HepG2 (cell line): Measurements from ENCODE around the gene VPREB3. TPM values are rescaled to one million over a fixed set of nuclear protein-coding genes. Genes with fewer than 3 reads are reported as not detected.
A peak's percentile ranks its signal among the peaks of the same experiment; 100 is the strongest.

ENCODE experiments used
- ARID2 ChIP-seq: sonication (generic); formaldehyde crosslinking; IDR thresholded peaks from 2 replicates; pipeline ENCODE4 v1.8.1; 2022; ENCODE audit warnings: mild to moderate bottlenecking, missing genetic modification reagents, borderline replicate concordance
- ARID5B ChIP-seq: IDR thresholded peaks from 2 replicates; pipeline ENCODE4 v1.4.0; 2020; ENCODE audit warnings: mild to moderate bottlenecking, missing genetic modification reagents
- ARNTL ChIP-seq: sonication (generic); formaldehyde crosslinking; IDR thresholded peaks from 2 replicates; pipeline ENCODE4 v1.4.0; 2020; ENCODE audit warnings: mild to moderate bottlenecking, missing genetic modification reagents
- CBFB ChIP-seq: sonication (generic); formaldehyde crosslinking; IDR thresholded peaks from 2 replicates; pipeline ENCODE4 v1.4.0; 2020; ENCODE audit warnings: missing genetic modification reagents
- ETS1 ChIP-seq: sonication (generic); formaldehyde crosslinking; IDR thresholded peaks from 2 replicates; pipeline ENCODE4 v1.4.0; 2020; ENCODE audit warnings: missing genetic modification reagents
- KLF16 ChIP-seq, 2 experiments: sonication (generic) in 1 of 2; formaldehyde crosslinking in 1 of 2; IDR thresholded peaks; 2 replicates each; pipeline versions ENCODE4 v1.6.1 to v1.8.0; 2016 to 2023; ENCODE audit warnings: missing genetic modification reagents in 2 of 2, missing compliant biosample characterization in 1 of 2
- KMT2A ChIP-seq: sonication (generic); formaldehyde crosslinking; IDR thresholded peaks from 2 replicates; pipeline ENCODE4 v1.4.0; 2020; ENCODE audit warnings: missing genetic modification reagents
- LRRFIP1 ChIP-seq: sonication (generic); formaldehyde crosslinking; conservative IDR thresholded peaks from 2 replicates; pipeline ENCODE4 v1.4.0; 2020; ENCODE audit warnings: missing genetic modification reagents
- MED1 ChIP-seq: sonication (generic); formaldehyde crosslinking; IDR thresholded peaks from 2 replicates; pipeline ENCODE4 v1.4.0; 2020; ENCODE audit warnings: missing genetic modification reagents
- MIER3 ChIP-seq: IDR thresholded peaks from 2 replicates; pipeline ENCODE4 v1.6.1; 2016; ENCODE audit warnings: missing compliant biosample characterization, borderline replicate concordance
- PREB ChIP-seq: sonication (generic); formaldehyde crosslinking; IDR thresholded peaks from 2 replicates; pipeline ENCODE4 v1.4.0; 2020; ENCODE audit warnings: missing genetic modification reagents
- RBAK ChIP-seq: sonication (generic); formaldehyde crosslinking; IDR thresholded peaks from 2 replicates; pipeline ENCODE4 v1.5.1; 2020; ENCODE audit warnings: mild to moderate bottlenecking, missing genetic modification reagents
- SNRNP70 ChIP-seq: fragments of 200-400 bp; formaldehyde crosslinking; IDR thresholded peaks from 2 replicates; pipeline ENCODE4 v1.6.1; 2017; ENCODE audit warnings: mild to moderate bottlenecking, low read depth, low read length, moderate library complexity
- ZBTB44 ChIP-seq: sonication (generic); formaldehyde crosslinking; IDR thresholded peaks from 2 replicates; pipeline ENCODE4 v1.4.0; 2020; ENCODE audit warnings: missing genetic modification reagents
- ZNF121 ChIP-seq: sonication (generic); formaldehyde crosslinking; IDR thresholded peaks from 2 replicates; pipeline ENCODE4 v1.5.0; 2020; ENCODE audit warnings: mild to moderate bottlenecking, missing genetic modification reagents
- ZNF253 ChIP-seq: sonication (generic); formaldehyde crosslinking; IDR thresholded peaks from 2 replicates; pipeline ENCODE4 v1.8.0; 2022; ENCODE audit warnings: mild to moderate bottlenecking, missing genetic modification reagents, borderline replicate concordance
- ZNF260 ChIP-seq: sonication (generic); formaldehyde crosslinking; IDR thresholded peaks from 2 replicates; pipeline ENCODE4 v1.4.0; 2020; ENCODE audit warnings: missing genetic modification reagents, low read depth, mild to moderate bottlenecking, borderline replicate concordance
- ZNF644 ChIP-seq: IDR thresholded peaks from 2 replicates; pipeline ENCODE4 v1.6.1; 2016; ENCODE audit warnings: low read depth
- ZNF75D ChIP-seq: sonication (generic); formaldehyde crosslinking; IDR thresholded peaks from 2 replicates; pipeline ENCODE4 v1.8.1; 2023; ENCODE audit warnings: missing genetic modification reagents, mild to moderate bottlenecking, borderline replicate concordance
- polyA plus RNA-seq, 8 experiments: library from polyadenylated mRNA; depleted of rRNA in 3 of 8; stranded (reverse) in 7 of 8; unstranded in 1 of 8; fragments of >200 nt; fragmentation: Illumina TruSeq in 4 of 8; extraction: Trizol in 4 of 8; gene quantifications; 2 replicates each; pipeline versions ENCODE4 v1.2.1 to v1.2.3, GENCODE V29; 2011 to 2016; ENCODE audit warnings: low read depth in 4 of 8, missing spikeins in 1 of 8, mixed read lengths in 1 of 8; ENCODE audit not compliant: insufficient read depth in 1 of 8
- total RNA-seq, 5 experiments: library from RNA; depleted of rRNA; stranded (reverse); fragments of >200 nt; fragmentation: Illumina TruSeq; extraction: Trizol; gene quantifications; 2 replicates each; pipeline ENCODE4 v1.2.3, GENCODE V29; 2016; ENCODE audit warnings: low read depth in 1 of 5

Gene VPREB3
- total and polyA plus RNA-seq, 2 of the 13 experiments (the other 11 are each of a cell fraction or from before 2014, with no cell fraction given) = 0.22 TPM; not detected in 1

- peak; percentile 88 for TF ChIP-seq ARID5B
- peak; percentile 70; the same call in 1 of the 2 replicates for TF ChIP-seq CBFB
- no peak for TF ChIP-seq RBAK
- TF ChIP-seq MED1 (CRISPR knock-in tag) = peak; percentile 93
- TF ChIP-seq ZNF260 (CRISPR knock-in tag) = no peak
- TF ChIP-seq SNRNP70 = no peak
- TF ChIP-seq PREB = no peak
- no peak for TF ChIP-seq ETS1 (CRISPR knock-in tag)
- peak; percentile 93; the same call in 1 of the 2 replicates for TF ChIP-seq MIER3
- no peak for TF ChIP-seq ZNF644 (CRISPR knock-in tag)
- no peak for TF ChIP-seq ZNF253 (CRISPR knock-in tag)
- TF ChIP-seq ARNTL (CRISPR knock-in tag) = peak; percentile 72
- TF ChIP-seq ZNF75D (CRISPR knock-in tag) = no peak
- no peak for TF ChIP-seq LRRFIP1 (CRISPR knock-in tag)
- TF ChIP-seq ZNF121 (CRISPR knock-in tag) = no peak; the same call in none of the 2 replicates
- no peak for TF ChIP-seq ZBTB44
- no peak for TF ChIP-seq KMT2A (CRISPR knock-in tag)
- no peak for TF ChIP-seq ARID2 (CRISPR knock-in tag)
- TF ChIP-seq KLF16 (CRISPR knock-in tag; IDR thresholded peaks at IDR 0.05) = peak in 1 of 2 experiments; percentile 81; a peak in 1 of 4 replicates
These were observed 20.1 kb upstream of the VPREB3 start (continued) for GRCh38 chr22:23774114-23774921.
